Stimulated activated CD8-positive, alpha-beta memory T cell treated with anti-CD3 and anti-CD28 coated beads, Interleukin-15, amount 100 ng/mL, for 4 hours (primary cell): ENCODE results near the gene SPTBN5.
"Not testable (repeated sequence)": the region's sequence is repeated elsewhere in the genome, so short reads cannot be mapped to it uniquely, and the experiment has no call there.

ENCODE experiments used
- DNase-seq, 2 donors: peaks; one replicate each; pipeline ENCODE4 v3.0.0-alpha.2; 2020; ENCODE audit warnings: low read depth in 2 of 2

The SPTBN5 gene

GRCh38 chr15:41847206-41847605 is 46.6 kb downstream of the SPTBN5 start:
- no peak for DNase-seq

GRCh38 chr15:41844814-41845213 is 49.0 kb downstream of the SPTBN5 start:
- DNase-seq: no peak

- DNase-seq: no peak
These were observed 50.3 kb downstream of the SPTBN5 start for GRCh38 chr15:41843571-41843970.

- no peak for DNase-seq
These were observed 51.6 kb downstream of the SPTBN5 start for GRCh38 chr15:41842229-41842628.

GRCh38 chr15:41841131-41841530 is 52.7 kb downstream of the SPTBN5 start:
- DNase-seq: no peak

GRCh38 chr15:41840673-41841072 is 53.2 kb downstream of the SPTBN5 start:
- no peak for DNase-seq

- no peak for DNase-seq
These were observed 53.9 kb downstream of the SPTBN5 start for GRCh38 chr15:41839781-41840491.

GRCh38 chr15:41838400-41838897 is 55.4 kb downstream of the SPTBN5 start, which contains the start of gene PLA2G4B:
Gene PLA2G4B, plus strand, starts transcription at chr15:41838847. Its CDS starts 67 bp downstream, at chr15:41838914.
- DNase-seq: no peak

GRCh38 chr15:41836713-41837454 is 57.0 kb downstream of the SPTBN5 start:
- DNase-seq: no peak

- no peak for DNase-seq
These were observed 57.8 kb downstream of the SPTBN5 start for GRCh38 chr15:41836073-41836472.

GRCh38 chr15:41834096-41834495 is 59.8 kb downstream of the SPTBN5 start:
- no peak for DNase-seq

- DNase-seq: no peak
These were observed 61.0 kb downstream of the SPTBN5 start for GRCh38 chr15:41832875-41833274.

- DNase-seq: no peak
These were observed 61.6 kb downstream of the SPTBN5 start for GRCh38 chr15:41832208-41832607.

GRCh38 chr15:41831291-41831690 is 62.6 kb downstream of the SPTBN5 start:
- not testable (repeated sequence) for DNase-seq

- no peak for DNase-seq
These were observed 63.8 kb downstream of the SPTBN5 start for GRCh38 chr15:41829959-41830646.

- DNase-seq: no peak
These were observed 65.1 kb downstream of the SPTBN5 start for GRCh38 chr15:41828807-41829141.

GRCh38 chr15:41827880-41828806 is 65.7 kb downstream of the SPTBN5 start, which contains the start of gene JMJD7:
Gene JMJD7, plus strand, starts transcription at chr15:41828092. Its CDS starts 33 bp downstream, at chr15:41828125.
- DNase-seq: peak; percentile 81 to 86

GRCh38 chr15:41827290-41827879 is 66.5 kb downstream of the SPTBN5 start:
- peak in 1 of 2 donors; percentile 10 for DNase-seq

GRCh38 chr15:41825572-41826535 is 68.0 kb downstream of the SPTBN5 start:
- DNase-seq: no peak

- no peak for DNase-seq
These were observed 68.7 kb downstream of the SPTBN5 start for GRCh38 chr15:41825145-41825544.
